Measurements from ENCODE around the gene CASP4. TPM values are rescaled to one million over a fixed set of nuclear protein-coding genes. Genes with fewer than 3 reads are reported as not detected.
"Not testable (repeated sequence)": the region's sequence is repeated elsewhere in the genome, so short reads cannot be mapped to it uniquely, and the experiment has no call there.

The CASP4 gene
- 50.9 TPM for total RNA-seq

- DNase-seq (ENCODE audit: low spot score), result peak; percentile 36
These were observed at the start of gene CASP4 for GRCh38 chr11:104968355-104968855. Gene CASP4, minus strand, starts transcription at chr11:104968574. Its CDS starts 49 bp downstream, at chr11:104968525.

DNA sequence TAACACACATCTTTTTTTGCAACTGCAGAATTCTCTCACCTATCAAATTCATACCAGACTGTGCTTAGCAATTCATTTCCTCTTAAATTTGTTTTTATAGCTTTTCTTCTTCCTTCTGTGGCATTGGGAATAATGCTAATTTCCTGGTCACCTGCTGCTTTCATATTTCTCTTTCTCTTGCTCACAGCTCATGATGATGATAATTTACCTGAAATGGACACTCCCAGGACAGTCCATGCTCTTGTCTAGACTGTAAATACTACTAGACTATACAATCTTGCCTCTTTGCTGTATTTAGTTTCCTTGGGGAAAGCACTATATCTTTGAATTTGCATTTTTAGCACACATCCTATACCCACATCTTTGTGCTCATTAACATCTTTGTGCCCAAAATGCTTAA lies 39.1 kb upstream of the CASP4 start:
- DNase-seq (ENCODE audit: low spot score), result no peak

- no peak for DNase-seq (ENCODE audit: low spot score)
These were observed 37.1 kb upstream of the CASP4 start for GRCh38 chr11:105005451-105005845.

DNA sequence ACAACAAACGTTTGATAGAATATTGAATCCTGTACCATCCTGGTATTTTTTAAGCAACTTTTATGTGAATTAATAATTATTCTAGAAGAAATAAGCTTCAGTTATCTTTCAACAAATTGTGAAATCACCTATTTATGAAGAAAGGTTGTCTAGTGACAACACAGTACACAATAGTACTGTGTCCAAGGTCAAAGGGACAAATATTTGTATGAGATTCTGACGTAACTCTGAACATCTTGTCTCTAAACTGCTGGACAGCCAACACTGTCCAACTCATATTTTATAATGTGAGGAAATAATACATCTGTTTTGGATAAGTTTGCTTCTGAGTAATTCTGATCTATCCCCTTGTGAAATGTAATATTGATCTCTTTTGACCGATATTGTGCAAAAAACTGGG lies 35.6 kb upstream of the CASP4 start:
- DNase-seq (ENCODE audit: low spot score), result no peak

DNA sequence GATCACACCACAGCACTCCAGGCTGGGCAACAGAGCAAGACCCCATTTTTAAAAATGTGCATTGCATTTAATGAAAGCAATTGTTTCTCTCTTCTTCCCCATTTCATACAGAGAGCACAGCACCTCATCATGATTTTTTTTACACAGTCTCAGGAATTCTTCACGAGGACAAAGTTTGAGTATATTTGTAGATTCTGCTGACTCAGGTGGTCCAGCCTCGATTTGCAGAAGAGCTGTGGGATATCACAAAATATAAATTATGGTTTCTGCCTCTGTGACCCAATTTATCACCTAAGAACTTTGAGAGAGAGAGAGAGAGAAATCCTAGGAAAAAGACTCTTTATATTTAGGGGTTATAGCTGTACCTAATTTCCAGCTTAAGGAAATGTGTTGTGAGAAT lies 34.8 kb upstream of the CASP4 start:
- DNase-seq (ENCODE audit: low spot score), result no peak

GRCh38 chr11:105000797-105001196 lies 32.4 kb upstream of the CASP4 start:
- DNase-seq (ENCODE audit: low spot score), result no peak

DNA sequence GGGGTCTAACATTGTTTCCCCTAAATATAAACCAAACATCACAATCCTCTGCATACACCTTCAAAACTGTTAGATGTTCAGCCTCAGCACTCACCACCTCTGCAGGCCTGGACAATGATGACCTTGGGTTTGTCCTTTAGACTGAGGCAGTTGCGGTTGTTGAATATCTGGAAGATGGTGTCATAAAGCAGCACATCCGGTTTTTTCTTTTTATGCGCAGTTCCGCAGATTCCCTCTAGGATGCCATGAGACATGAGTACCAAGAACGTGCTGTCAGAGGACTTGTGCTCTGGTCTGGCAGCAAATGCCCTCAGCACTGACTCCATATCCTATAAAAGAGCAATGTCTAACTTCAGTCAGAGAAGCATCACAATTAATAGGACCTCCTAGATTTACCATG lies 31.8 kb upstream of the CASP4 start:
- no peak for DNase-seq (ENCODE audit: low spot score)

GRCh38 chr11:104999721-105000120 lies 31.3 kb upstream of the CASP4 start:
- no peak for DNase-seq (ENCODE audit: low spot score)

GRCh38 chr11:104997288-104997687 lies 28.9 kb upstream of the CASP4 start:
- no peak for DNase-seq (ENCODE audit: low spot score)

GRCh38 chr11:104995001-104995408 lies 26.6 kb upstream of the CASP4 start:
- DNase-seq (ENCODE audit: low spot score), result no peak

- no peak for DNase-seq (ENCODE audit: low spot score)
These were observed 24.4 kb upstream of the CASP4 start for GRCh38 chr11:104992781-104993180.

DNA sequence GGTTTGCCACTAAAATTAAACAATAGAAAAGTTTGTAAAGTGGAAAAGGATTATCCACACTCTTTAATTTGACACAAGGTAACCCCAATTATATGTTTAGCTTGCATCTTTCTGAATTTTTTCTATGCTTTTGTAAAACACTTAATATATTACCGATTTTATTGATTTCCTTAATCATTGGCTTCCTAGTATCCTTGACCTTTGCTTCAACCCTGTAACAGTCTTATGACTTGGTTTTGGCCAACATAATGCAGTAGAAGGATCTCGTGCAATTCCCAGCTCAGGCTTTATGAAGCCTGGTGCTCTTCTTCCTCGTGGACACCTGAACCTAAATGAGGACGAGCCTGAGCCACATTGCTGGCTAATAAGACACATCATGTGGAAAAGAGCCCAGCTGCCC lies 23.6 kb upstream of the CASP4 start:
- DNase-seq (ENCODE audit: low spot score), result no peak

GRCh38 chr11:104984808-104985207 lies 16.4 kb upstream of the CASP4 start:
- no peak for DNase-seq (ENCODE audit: low spot score)

DNA sequence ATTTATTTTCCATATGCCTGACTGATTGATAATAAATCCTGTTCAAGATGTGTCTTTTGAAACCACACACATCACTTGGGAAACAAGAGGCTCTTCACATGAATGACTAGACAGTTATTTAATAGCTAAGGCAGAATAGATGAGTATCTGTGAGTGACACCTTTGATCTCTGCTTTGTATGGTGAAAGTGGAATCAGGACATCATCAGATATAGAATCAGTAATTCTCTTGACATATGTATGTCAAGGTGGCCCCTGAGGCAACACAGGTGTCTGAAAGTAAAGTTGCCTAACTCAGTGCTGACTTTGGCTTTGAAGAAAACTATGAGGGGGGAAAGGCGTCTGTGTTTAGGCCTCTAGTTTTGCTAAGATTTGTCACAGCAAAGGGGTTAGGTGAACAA lies 11.5 kb upstream of the CASP4 start:
- DNase-seq (ENCODE audit: low spot score), result no peak

DNA sequence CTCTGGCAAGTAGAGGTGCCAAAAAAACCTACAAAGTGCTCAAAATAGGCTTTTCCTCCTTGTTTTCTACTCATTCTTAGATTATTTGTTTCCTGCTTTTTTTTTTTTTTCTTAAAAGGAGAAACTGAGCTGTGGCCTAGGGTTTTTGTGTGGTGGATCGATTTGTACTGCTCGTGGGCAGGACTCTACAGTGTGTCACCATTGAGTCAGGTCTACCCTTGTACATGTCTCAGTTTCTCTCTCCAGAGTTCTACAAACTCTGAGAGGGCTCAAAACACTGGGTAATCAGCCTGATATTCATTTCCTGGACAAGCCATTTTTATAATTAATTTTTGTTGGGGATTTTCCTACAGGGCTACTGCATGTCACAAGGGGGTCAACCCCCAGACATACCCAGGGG lies 5.2 kb upstream of the CASP4 start:
- no peak for DNase-seq (ENCODE audit: low spot score)

DNA sequence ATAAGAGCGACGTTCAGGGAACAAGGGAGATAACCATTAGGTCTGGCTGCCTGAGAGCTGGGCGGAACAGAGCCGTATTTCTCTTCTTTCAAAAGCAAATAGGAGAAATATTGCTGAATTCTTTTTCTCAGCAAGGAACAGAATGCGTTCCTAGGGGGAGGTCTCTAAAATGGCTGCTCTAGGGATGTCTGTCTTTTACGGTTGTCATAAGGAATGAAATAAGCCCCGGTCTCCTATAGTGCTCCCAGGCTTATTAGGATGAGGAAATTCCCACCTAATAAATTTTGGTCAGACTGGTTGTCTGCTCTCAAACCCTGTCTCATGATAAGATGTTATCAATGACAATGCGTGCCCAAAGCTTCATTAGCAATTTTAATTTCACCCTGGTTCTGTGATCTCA lies 4.5 kb upstream of the CASP4 start:
- DNase-seq (ENCODE audit: low spot score), result not testable (repeated sequence)

DNA sequence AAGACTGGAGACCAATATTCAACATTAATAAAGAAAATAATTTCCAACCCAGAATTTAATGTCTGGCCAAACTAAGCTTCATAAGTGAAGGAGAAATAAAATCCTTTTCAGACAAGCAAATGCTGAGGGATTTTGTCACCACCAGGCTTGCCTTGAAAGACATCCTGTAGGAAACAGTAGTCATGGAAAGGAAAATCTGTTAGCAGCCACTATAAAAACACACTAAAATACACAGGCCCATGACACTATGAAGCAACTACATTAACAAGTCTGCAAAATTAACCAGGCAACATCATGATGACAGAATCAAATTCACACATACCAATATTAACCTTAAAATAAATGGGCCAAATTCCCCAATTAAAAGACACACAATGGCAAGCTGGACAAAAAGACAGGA lies 2.4 kb upstream of the CASP4 start:
- DNase-seq (ENCODE audit: low spot score), result no peak

- DNase-seq (ENCODE audit: low spot score), result no peak
These were observed 742 bp upstream of the CASP4 start for GRCh38 chr11:104968856-104969776.

- no peak for DNase-seq (ENCODE audit: low spot score)
These were observed 630 bp downstream of the CASP4 start for GRCh38 chr11:104967534-104968354.

DNA sequence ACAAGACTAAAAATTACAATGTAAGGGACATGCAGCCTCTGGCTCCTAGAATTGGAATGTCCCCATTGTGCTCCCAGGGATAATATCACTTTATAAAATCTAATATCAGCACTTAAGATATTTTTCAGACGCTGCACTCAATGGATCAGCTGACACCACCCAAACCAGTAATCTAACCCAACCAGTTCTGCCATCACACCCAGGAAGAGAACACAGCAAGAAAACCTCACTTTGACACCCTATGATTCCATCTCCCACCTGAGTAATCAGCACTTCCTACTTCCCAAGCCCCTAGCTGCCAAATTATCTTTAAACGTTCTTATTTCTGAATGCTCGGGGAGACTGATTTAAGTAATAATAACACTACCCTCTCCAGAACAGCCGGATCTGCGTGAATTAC lies 2.6 kb downstream of the CASP4 start:
- no peak for DNase-seq (ENCODE audit: low spot score)

GRCh38 chr11:104964247-104964646 lies 4.1 kb downstream of the CASP4 start:
- no peak for DNase-seq (ENCODE audit: low spot score)

DNA sequence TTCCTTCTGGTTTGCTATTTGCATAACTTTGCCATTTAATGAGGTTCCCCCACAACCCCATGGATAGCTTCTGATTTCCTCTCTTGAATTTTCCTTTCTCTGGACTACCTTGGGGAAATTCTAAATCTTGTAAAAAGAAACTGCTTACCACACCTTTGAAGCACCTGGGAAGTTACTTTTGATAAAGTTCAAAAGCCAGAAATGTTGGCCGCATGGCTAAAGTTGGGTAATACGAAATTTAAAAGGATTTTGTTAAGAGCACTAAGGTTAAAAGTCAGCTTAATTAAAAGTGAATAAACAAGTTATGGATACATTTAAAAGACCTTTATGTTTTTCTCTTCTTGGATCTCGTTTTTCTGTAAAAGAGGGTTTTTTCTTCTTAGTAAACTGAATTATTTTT lies 5.5 kb downstream of the CASP4 start:
- DNase-seq (ENCODE audit: low spot score), result no peak

DNA sequence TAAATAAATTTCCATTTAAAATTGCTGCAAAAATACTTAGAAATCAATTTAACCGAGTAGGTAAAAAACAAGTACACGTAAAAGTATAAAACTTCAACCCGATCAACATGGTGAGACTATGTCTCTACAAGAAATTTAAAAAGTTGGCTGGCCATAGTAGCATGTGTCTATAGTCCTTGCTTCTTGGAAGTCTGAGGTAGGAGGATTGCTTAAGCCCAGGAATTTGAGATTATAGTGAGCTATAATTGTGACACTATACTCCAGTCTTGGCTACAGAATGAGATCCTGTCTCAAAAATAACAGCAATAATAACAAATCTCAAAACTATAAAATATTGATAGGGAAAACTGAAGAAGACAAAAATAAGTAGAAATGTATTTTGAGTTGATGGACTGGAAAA lies 11.1 kb downstream of the CASP4 start:
- no peak for DNase-seq (ENCODE audit: low spot score)

All from mucosa of gallbladder (tissue), 1 donor.